Measurements from ENCODE around the gene SH2B3.

DNA sequence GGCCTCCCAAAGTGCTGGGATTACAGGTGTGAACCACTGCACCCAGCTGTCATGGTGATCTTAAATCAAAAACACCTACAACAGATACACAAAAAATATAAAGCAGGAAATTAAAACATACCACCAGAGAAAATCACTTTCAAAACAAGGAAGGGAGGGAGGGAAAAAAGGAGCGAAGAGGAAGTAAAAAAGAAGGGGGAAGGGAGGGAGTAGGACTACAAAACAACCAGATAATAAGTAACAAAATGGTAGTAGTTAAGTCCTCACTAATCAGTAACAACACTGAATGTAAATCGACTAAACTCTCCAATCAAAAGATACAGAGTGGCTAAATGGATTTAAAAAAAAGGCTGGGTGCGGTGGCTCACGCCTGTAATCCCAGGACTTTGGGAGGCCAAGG, 89.0 kb downstream of the SH2B3 start:
- TF ChIP-seq POLR2AphosphoS5 (IDR thresholded peaks at IDR 0.05; ENCODE audit: low read depth, low read length) (no peak), CTCF (IDR thresholded peaks at IDR 0.05) (no peak), REST (IDR thresholded peaks at IDR 0.05; ENCODE audit: insufficient read depth in 1 of 2, low read depth in 2 of 2, low read length in 1 of 2) (no peak)

Measured in Panc1 (cell line).